AG04449 (cell line): ENCODE measurements around the gene ZGLP1.

Experiments
- CTCF ChIA-PET: fragments of 350-600 bp; formaldehyde crosslinking; extraction: SDS; loops from one replicate; lab custom pipeline; 2021; ENCODE audit warnings: antibody characterized with exemption; lab: Yijun Ruan, JAX
- POLR2A ChIA-PET: fragments of 400-600, 350-600 bp; formaldehyde crosslinking; extraction: SDS; loops from one replicate; lab custom pipeline; 2020; ENCODE audit warnings: antibody characterized with exemption, inconsistent platforms; lab: Yijun Ruan, JAX
- DNase-seq: peaks from one replicate; pipeline ENCODE4 v3.0.0-alpha.2; 2010; ENCODE audit warnings: low read depth, low spot score
- H3K4me3 ChIP-seq: 2 replicates; pipeline ENCODE4 v1.5.1; 2011; ENCODE audit warnings: low read depth, mild to moderate bottlenecking, control low read depth, low read length
- TF ChIP-seq, protein P1 (sequence below): IDR thresholded peaks from one replicate; pipeline ENCODE4 v1.5.1; 2011; ENCODE audit warnings: mild to moderate bottlenecking, moderate library complexity, low read length, control low read depth, inconsistent platforms; ENCODE audit not compliant: insufficient read depth; ENCODE audit errors: missing control alignments

Gene ZGLP1

GRCh38 chr19:10299545-10300458 lies 9.8 kb downstream of the ZGLP1 start:
- no peak for DNase-seq
- TF ChIP-seq, protein P1, sequence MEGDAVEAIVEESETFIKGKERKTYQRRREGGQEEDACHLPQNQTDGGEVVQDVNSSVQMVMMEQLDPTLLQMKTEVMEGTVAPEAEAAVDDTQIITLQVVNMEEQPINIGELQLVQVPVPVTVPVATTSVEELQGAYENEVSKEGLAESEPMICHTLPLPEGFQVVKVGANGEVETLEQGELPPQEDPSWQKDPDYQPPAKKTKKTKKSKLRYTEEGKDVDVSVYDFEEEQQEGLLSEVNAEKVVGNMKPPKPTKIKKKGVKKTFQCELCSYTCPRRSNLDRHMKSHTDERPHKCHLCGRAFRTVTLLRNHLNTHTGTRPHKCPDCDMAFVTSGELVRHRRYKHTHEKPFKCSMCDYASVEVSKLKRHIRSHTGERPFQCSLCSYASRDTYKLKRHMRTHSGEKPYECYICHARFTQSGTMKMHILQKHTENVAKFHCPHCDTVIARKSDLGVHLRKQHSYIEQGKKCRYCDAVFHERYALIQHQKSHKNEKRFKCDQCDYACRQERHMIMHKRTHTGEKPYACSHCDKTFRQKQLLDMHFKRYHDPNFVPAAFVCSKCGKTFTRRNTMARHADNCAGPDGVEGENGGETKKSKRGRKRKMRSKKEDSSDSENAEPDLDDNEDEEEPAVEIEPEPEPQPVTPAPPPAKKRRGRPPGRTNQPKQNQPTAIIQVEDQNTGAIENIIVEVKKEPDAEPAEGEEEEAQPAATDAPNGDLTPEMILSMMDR, result no peak
- ChIA-PET POLR2A (no interaction called here), CTCF (interaction anchor here (1.0 kb wide), 1 partner anchor 40 kb away, joined by 3 read pairs; no protein-coding TSS in a partner anchor)
- no peak overlapping the region for H3K4me3 ChIP-seq

GRCh38 chr19:10295847-10296591 lies 13.6 kb downstream of the ZGLP1 start:
- ChIA-PET CTCF (interaction anchor here (1.0 kb wide), 2 partner anchors 25 to 36 kb away, joined by 3 read pairs; partner anchors contain the start of gene ICAM1), POLR2A (no interaction called here)
- no peak for DNase-seq
- TF ChIP-seq, protein P1, result no peak
- no peak overlapping the region; the same call in 1 of the 2 replicates for H3K4me3 ChIP-seq

GRCh38 chr19:10295305-10295846 lies 14.2 kb downstream of the ZGLP1 start:
- H3K4me3 ChIP-seq, result no peak overlapping the region; the same call in 1 of the 2 replicates
- ChIA-PET POLR2A (no interaction called here), CTCF (interaction anchor here (1.0 kb wide), 2 partner anchors 24 to 35 kb away, joined by 3 read pairs; partner anchors contain the start of gene ICAM1)
- DNase-seq, result no peak
- TF ChIP-seq, protein P1, result no peak

- TF ChIP-seq, protein P1, result peak; percentile 26
- ChIA-PET POLR2A (no interaction called here), CTCF (interaction anchor here (1.1 kb wide), 1 partner anchor 11 kb away, joined by 4 read pairs; no protein-coding TSS in a partner anchor)
- no peak for DNase-seq
- H3K4me3 ChIP-seq, result no peak overlapping the region
These were observed 15.3 kb downstream of the ZGLP1 start for GRCh38 chr19:10294368-10294697.

DNA sequence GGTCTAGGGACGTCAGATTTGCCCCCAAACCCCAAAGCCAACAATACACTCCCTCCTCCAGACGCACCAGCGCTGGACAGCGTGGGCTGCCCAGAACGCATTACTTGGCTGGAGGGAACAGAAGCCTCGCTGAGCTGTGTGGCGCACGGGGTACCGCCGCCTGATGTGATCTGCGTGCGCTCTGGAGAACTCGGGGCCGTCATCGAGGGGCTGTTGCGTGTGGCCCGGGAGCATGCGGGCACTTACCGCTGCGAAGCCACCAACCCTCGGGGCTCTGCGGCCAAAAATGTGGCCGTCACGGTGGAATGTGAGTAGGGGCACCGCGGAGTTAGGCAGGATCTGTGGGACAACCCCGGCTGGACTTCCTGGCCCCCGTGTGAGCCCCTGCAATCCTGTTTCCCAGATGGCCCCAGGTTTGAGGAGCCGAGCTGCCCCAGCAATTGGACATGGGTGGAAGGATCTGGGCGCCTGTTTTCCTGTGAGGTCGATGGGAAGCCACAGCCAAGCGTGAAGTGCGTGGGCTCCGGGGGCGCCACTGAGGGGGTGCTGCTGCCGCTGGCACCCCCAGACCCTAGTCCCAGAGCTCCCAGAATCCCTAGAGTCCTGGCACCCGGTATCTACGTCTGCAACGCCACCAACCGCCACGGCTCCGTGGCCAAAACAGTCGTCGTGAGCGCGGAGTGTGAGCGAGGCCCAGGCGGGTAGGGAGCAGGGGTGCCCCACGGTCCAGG lies 15.8 kb downstream of the ZGLP1 start:
- H3K4me3 ChIP-seq, result no peak overlapping the region
- ChIA-PET CTCF (interaction anchor here (1.1 kb wide), 1 partner anchor 12 kb away, joined by 4 read pairs; no protein-coding TSS in a partner anchor), POLR2A (no interaction called here)
- TF ChIP-seq, protein P1, result no peak
- DNase-seq, result no peak
